Activated CD8-positive, alpha-beta memory T cell treated with anti-CD3 and anti-CD28 coated beads, Interleukin-2, amount 50 U/mL, for 48 hours (primary cell): ENCODE measurements around the gene TIGAR.
A peak's percentile ranks its signal among the peaks of the same experiment; 100 is the strongest.

Experiments used
- DNase-seq: peaks from one replicate; pipeline ENCODE4 v3.0.0-alpha.2; 2020

TIGAR gene

DNA sequence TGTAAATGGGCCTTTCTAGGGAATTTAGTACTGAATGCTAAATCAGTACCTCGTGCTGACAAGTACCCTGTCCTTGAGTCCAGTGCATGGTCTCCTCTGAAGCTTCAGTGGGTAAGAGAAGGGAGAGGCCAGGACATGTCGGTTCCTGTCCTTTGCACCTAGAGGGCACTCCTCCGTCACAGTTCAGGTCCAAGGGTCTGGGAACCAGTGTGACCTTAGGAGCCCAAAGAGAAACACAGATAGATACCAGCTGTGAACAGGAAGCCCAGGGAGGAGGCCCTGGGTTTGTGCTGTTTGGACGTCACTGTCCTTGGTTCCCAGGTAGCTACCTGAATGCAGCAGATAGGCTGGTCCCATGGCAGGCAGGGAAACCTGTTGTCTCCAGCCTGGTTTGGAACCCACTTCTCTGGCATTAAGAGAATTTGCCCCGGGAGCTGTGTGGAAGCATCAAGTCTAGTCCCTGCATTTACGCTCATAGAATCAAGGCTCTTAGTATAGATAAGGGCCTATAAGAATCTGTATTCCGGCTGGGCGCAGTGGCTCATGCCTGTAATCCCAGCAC, 62.4 kb downstream of the TIGAR start:
- DNase-seq = no peak

- DNase-seq = no peak
Observed at GRCh38 chr12:4386801-4387200, 65.8 kb downstream of the TIGAR start.

- DNase-seq = no peak
Observed at GRCh38 chr12:4387607-4388006, 66.6 kb downstream of the TIGAR start.

- no peak for DNase-seq
Observed at GRCh38 chr12:4388032-4388431, 67.0 kb downstream of the TIGAR start.

DNA sequence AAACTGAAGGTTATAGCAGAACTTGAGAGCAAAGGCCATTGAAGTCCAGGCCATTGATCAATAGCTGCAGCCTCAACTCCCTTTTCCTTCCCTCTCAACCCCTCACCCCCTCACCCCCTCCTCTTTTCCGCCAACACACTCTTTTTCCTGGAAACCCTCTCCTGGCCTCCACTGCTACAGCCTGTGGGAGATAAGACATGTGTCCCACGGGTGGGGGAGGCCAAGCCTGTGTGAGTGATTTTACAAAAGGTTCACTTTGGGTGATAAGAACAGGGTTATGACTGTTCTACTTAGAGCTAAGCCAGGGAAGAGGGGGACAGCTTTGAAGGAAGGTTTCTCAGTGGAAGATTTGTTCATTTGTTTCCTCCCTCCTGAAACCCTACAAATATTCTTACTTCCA, 67.6 kb downstream of the TIGAR start:
- no peak for DNase-seq

DNA sequence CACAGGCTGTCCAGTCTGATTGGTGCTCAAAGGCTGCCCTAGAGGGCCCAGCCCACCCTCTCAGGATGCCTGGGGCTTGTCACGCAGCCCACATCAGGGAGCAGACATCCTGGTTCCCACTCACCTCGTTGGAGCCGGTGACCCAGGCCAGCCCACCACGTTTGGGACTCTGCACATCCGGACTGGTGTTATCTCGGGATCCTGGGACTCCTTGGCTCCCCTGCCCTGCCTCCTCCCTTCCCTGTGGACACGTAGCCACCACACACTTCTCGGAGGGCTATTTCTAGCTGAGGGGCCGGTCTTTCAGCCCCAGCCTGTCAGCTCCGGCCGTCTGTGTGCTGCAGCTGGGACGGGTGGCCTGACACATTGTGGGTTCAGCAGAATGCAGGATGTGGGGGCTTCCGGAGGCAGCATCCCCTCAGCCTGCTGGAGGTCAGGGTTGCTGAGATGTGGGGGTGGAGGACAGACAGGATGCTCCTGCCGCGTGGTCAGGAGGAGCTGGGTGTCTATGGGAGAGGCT, 71.3 kb downstream of the TIGAR start:
- DNase-seq = no peak

DNA sequence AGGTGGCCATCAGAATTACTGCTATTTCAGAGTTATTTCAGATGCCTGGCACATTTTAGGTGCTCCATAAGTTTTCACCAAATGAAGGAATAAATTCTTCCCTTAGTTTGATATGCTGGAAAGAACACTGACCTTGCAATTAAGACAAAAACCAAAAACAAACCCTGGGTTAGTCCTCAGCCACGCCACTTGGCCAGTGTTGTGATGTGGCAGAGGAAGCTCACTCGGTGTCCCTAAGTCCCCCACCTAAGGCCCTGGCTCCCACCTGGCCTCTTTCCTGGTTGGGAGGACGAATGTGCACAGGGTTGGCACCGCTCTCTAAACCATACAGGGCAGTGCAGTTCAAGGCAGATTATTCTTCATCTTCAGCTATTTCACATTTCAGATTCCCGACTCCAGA, 72.2 kb downstream of the TIGAR start:
- no peak for DNase-seq

DNA sequence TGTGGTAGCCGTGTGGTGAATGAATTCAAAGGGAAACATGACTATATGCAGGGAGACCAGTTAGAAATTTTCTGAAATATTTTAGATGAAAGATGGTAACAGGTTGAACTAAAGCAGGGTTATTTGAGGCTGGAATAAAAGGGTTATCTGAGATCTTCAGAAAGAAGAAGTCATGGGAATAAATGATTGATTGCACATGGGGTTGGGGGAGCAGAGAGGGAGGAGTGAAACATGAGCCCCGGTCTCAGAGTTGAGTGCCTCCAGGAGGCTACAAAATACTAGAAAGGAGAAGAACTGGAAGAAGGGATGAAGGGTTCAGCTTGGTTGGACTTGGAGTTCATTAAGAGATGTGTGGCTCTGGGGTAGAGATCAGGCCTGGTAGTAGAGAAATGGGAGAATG, 74.8 kb downstream of the TIGAR start:
- no peak for DNase-seq

GRCh38 chr12:4401117-4401516, 80.1 kb downstream of the TIGAR start:
- DNase-seq = no peak

DNA sequence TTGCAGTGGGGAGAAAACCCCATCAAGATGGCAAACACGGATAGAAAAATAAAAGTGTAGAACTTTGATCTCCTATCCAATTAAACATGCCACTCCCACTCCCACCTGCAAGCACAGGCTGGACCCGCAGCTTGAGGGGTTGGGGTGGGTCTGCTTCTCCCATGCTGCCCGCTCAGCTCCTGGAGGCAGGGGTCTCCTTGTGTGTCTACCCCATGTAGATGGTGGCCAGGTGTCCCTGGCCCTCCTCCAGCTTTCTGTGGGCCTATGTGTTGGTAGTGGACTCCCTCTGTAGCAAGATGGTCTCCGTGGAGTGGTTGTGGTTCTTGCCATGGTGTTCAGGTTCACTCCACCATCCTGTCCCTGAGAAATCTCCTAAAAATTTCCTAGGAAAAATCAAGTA, 82.0 kb downstream of the TIGAR start:
- DNase-seq = peak; percentile 0
